H7 (cell line): Measurements from ENCODE around the gene ZNF660. TPM values are rescaled to one million over a fixed set of nuclear protein-coding genes. Genes with fewer than 3 reads are reported as not detected.

Experiments
- total RNA-seq: library from RNA; depleted of rRNA; stranded (reverse); fragments of >200 nt; shearing (Covaris generic); gene quantifications from 2 replicates; pipeline ENCODE4 v1.2.3, GENCODE V29; 2014; rRNA removed

ZNF660 gene
- total RNA-seq, 1 experiment from 2014 or later: 2.6 TPM

Other genes with a start within 250 kb of the ZNF660 start
- gene TCAIM, start 246.2 kb upstream of the ZNF660 start, total RNA-seq: 22.4 and 32.3 TPM in 2 replicates
- gene ZNF445, start 107.3 kb upstream of the ZNF660 start, total RNA-seq: 7.1 and 9.9 TPM in 2 replicates
- 6.5 and 13.0 TPM in 2 replicates for gene ZKSCAN7, start 29.8 kb upstream of the ZNF660 start, total RNA-seq
- gene ZNF197, start 40.1 kb downstream of the ZNF660 start, total RNA-seq: 10.3 and 10.5 TPM in 2 replicates
- gene ZNF35, start 63.8 kb downstream of the ZNF660 start, total RNA-seq: 13.7 and 15.5 TPM in 2 replicates
- gene ZNF502, start 127.7 kb downstream of the ZNF660 start, total RNA-seq: 0.55 and 0.62 TPM in 2 replicates
- gene ZNF501, start 144.7 kb downstream of the ZNF660 start, total RNA-seq: 0.04 and 0.17 TPM in 2 replicates
- gene KIAA1143, start 176.7 kb downstream of the ZNF660 start, total RNA-seq: 30.8 and 37.8 TPM in 2 replicates
- gene KIF15, start 176.8 kb downstream of the ZNF660 start, total RNA-seq: 19.3 and 38.8 TPM in 2 replicates